Caco-2 (cell line): ENCODE results near the gene NPHP4. TPM values are rescaled to one million over a fixed set of nuclear protein-coding genes. Genes with fewer than 3 reads are reported as not detected.

Source experiments
- BruUV-seq: library from RNA; stranded (reverse); fragments of 400-500 nt; replicated peaks from 2 replicates; lab custom pipeline; 2021; lab: Mats Ljungman, UMichigan
- CTCF ChIA-PET: fragments of 300-600 bp; sonication (Branson Sonifier 250); formaldehyde crosslinking; loops from one replicate; lab custom pipeline; 2022; ENCODE audit warnings: antibody characterized with exemption; lab: Charles Lee
- POLR2A ChIA-PET: fragments of 300-600 bp; sonication (Branson Sonifier 250); formaldehyde crosslinking; loops from one replicate; lab custom pipeline; 2022; ENCODE audit warnings: antibody characterized with exemption; lab: Charles Lee
- DNase-seq, 2 experiments: peaks; one replicate each; pipeline versions ENCODE4 v3.0.0 to v3.0.0-alpha.2; 2020 to 2022
- H3K27me3 ChIP-seq: replicated peaks from 2 replicates; pipeline ENCODE4 v1.6.0; 2011; ENCODE audit warnings: low read length; ENCODE audit not compliant: control insufficient read depth, insufficient read depth
- H3K36me3 ChIP-seq: 2 replicates; pipeline ENCODE4 v1.5.1; 2011; ENCODE audit warnings: low read length; ENCODE audit not compliant: control insufficient read depth, insufficient read depth
- H3K4me1 ChIP-seq: fragments of 250-450 bp; sonication (Bioruptor Pico); 2 replicates; pipeline ENCODE4 v1.5.1; 2020; ENCODE audit warnings: mild to moderate bottlenecking
- H3K4me3 ChIP-seq: 2 replicates; pipeline ENCODE4 v1.5.1; 2011; ENCODE audit warnings: low read depth, mild to moderate bottlenecking, control low read depth, low read length
- H3K9me3 ChIP-seq: fragments of 250-450 bp; sonication (Bioruptor Pico); 2 replicates; pipeline ENCODE4 v1.5.1; 2020; ENCODE audit warnings: mild to moderate bottlenecking, moderate library complexity
- H3K27ac Mint-ChIP-seq: one replicate; pipeline ENCODE4 v1.8.0; 2022; ENCODE audit warnings: mixed read lengths; ENCODE audit not compliant: unreplicated experiment
- H3K27me3 Mint-ChIP-seq: one replicate; pipeline ENCODE4 v1.8.0; 2022; ENCODE audit warnings: mixed read lengths; ENCODE audit not compliant: insufficient read depth, unreplicated experiment
- H3K36me3 Mint-ChIP-seq: one replicate; pipeline ENCODE4 v1.8.0; 2022; ENCODE audit warnings: mild to moderate bottlenecking, mixed read lengths; ENCODE audit not compliant: insufficient read depth, unreplicated experiment
- H3K4me1 Mint-ChIP-seq: one replicate; pipeline ENCODE4 v1.8.0; 2022; ENCODE audit warnings: low read depth, mixed read lengths; ENCODE audit not compliant: unreplicated experiment
- H3K4me3 Mint-ChIP-seq: one replicate; pipeline ENCODE4 v1.8.0; 2022; ENCODE audit warnings: mild to moderate bottlenecking, moderate library complexity, mixed read lengths; ENCODE audit not compliant: unreplicated experiment
- H3K9me3 Mint-ChIP-seq: one replicate; pipeline ENCODE4 v1.8.0; 2022; ENCODE audit warnings: mixed read lengths; ENCODE audit not compliant: unreplicated experiment
- CTCF ChIP-seq, 2 experiments: fragments of 200-600 bp in 1 of 2; IDR thresholded peaks; 1 replicate in 1 of 2; 2 replicates in 1 of 2; pipeline versions ENCODE4 v1.5.1 to v1.8.0; 2011 to 2022; ENCODE audit warnings: antibody characterized with exemption in 1 of 2, control low read depth in 1 of 2, inconsistent platforms in 1 of 2, low read depth in 1 of 2, low read length in 1 of 2, mild to moderate bottlenecking in 1 of 2, moderate library complexity in 1 of 2; ENCODE audit not compliant: insufficient read depth in 1 of 2, severe bottlenecking in 1 of 2, unreplicated experiment in 1 of 2
- intact Hi-C: fragments of 100-400 bp; cut with micrococcal nuclease; formaldehyde crosslinking; loops from one replicate; pipeline ENCODE4 v1.10.0; 2022; ENCODE audit not compliant: unreplicated experiment
- total RNA-seq: library from RNA; stranded (reverse); gene quantifications from 2 replicates; pipeline ENCODE4 v1.2.3, GENCODE V29; 2022

NPHP4 gene
- total RNA-seq, 1 experiment from 2014 or later, result 12.3 TPM

GRCh38 chr1:6040444-6040843 is 48.2 kb upstream of the NPHP4 start:
- DNase-seq, result no peak
- no peak overlapping the region for H3K4me3 Mint-ChIP-seq
- CTCF ChIA-PET, result no interaction called here

GRCh38 chr1:6039031-6039430 is 46.8 kb upstream of the NPHP4 start:
- Mint-ChIP-seq H3K9me3 (no peaks in the 10 kb centered on the region), H3K27ac (no peak overlapping the region), H3K36me3 (peaks cover 5% of the 10 kb centered on the region), H3K4me1 (no peaks in the 10 kb centered on the region), H3K27me3 (no peaks in the 10 kb centered on the region), H3K4me3 (no peak overlapping the region)
- H3K36me3 ChIP-seq, result no peaks in the 10 kb centered on the region
- no peak overlapping the region for H3K4me3 ChIP-seq
- H3K9me3 ChIP-seq, result no peaks in the 10 kb centered on the region
- ChIA-PET CTCF (no interaction called here), POLR2A (no interaction called here)
- no peaks in the 10 kb centered on the region for H3K4me1 ChIP-seq
- DNase-seq, result no peak
- no peak for TF ChIP-seq CTCF (IDR thresholded peaks at IDR 0.05; ENCODE audit: insufficient read depth in 1 of 2, low read depth in 1 of 2, low read length in 1 of 2, severe bottlenecking in 1 of 2, unreplicated experiment in 1 of 2)
- intact Hi-C loops, result no loop called here
- H3K27me3 ChIP-seq, result no peaks in the 10 kb centered on the region
- no TSS peak for BruUV-seq

More at GRCh38 chr1:6040444-6040843, 48.2 kb upstream of the NPHP4 start:
- intact Hi-C loops, result no loop called here
- no peak for TF ChIP-seq CTCF (IDR thresholded peaks at IDR 0.05; ENCODE audit: insufficient read depth in 1 of 2, low read depth in 1 of 2, low read length in 1 of 2, severe bottlenecking in 1 of 2, unreplicated experiment in 1 of 2)
- no peak overlapping the region for H3K4me3 ChIP-seq
- Mint-ChIP-seq H3K27ac (no peak overlapping the region), H3K27me3 (no peaks in the 10 kb centered on the region), H3K36me3 (peaks cover 5% of the 10 kb centered on the region), H3K9me3 (no peaks in the 10 kb centered on the region), H3K4me1 (no peaks in the 10 kb centered on the region)
- no TSS peak for BruUV-seq
- POLR2A ChIA-PET, result no interaction called here
- H3K9me3 ChIP-seq, result no peaks in the 10 kb centered on the region
- no peaks in the 10 kb centered on the region for H3K27me3 ChIP-seq
- H3K4me1 ChIP-seq, result no peaks in the 10 kb centered on the region
- H3K36me3 ChIP-seq, result no peaks in the 10 kb centered on the region

- no peak for DNase-seq
- H3K27me3 Mint-ChIP-seq, result no peaks in the 10 kb centered on the region
- no peak for TF ChIP-seq CTCF (IDR thresholded peaks at IDR 0.05; ENCODE audit: insufficient read depth in 1 of 2, low read depth in 1 of 2, low read length in 1 of 2, severe bottlenecking in 1 of 2, unreplicated experiment in 1 of 2)
- Histone ChIP-seq H3K4me1 (no peaks in the 10 kb centered on the region), H3K36me3 (no peaks in the 10 kb centered on the region), H3K27me3 (no peaks in the 10 kb centered on the region), H3K4me3 (no peak overlapping the region), H3K9me3 (no peaks in the 10 kb centered on the region)
- no peak overlapping the region for H3K27ac Mint-ChIP-seq
- intact Hi-C loops, result no loop called here
- ChIA-PET CTCF (no interaction called here), POLR2A (no interaction called here)
- no peaks in the 10 kb centered on the region for H3K9me3 Mint-ChIP-seq
- H3K4me1 Mint-ChIP-seq, result no peaks in the 10 kb centered on the region
- no TSS peak for BruUV-seq
- no peak overlapping the region for H3K4me3 Mint-ChIP-seq
- H3K36me3 Mint-ChIP-seq, result peaks cover 5% of the 10 kb centered on the region
Measured at GRCh38 chr1:6038603-6039002, 46.4 kb upstream of the NPHP4 start.
